ENCODE results near the gene MGMT. TPM values are rescaled to one million over a fixed set of nuclear protein-coding genes. Genes with fewer than 3 reads are reported as not detected.
"Not testable (repeated sequence)": the region's sequence is repeated elsewhere in the genome, so short reads cannot be mapped to it uniquely, and the experiment has no call there.

The MGMT gene
- total RNA-seq: 10 to 100 TPM; 17.0 to 24.8 TPM

DNA sequence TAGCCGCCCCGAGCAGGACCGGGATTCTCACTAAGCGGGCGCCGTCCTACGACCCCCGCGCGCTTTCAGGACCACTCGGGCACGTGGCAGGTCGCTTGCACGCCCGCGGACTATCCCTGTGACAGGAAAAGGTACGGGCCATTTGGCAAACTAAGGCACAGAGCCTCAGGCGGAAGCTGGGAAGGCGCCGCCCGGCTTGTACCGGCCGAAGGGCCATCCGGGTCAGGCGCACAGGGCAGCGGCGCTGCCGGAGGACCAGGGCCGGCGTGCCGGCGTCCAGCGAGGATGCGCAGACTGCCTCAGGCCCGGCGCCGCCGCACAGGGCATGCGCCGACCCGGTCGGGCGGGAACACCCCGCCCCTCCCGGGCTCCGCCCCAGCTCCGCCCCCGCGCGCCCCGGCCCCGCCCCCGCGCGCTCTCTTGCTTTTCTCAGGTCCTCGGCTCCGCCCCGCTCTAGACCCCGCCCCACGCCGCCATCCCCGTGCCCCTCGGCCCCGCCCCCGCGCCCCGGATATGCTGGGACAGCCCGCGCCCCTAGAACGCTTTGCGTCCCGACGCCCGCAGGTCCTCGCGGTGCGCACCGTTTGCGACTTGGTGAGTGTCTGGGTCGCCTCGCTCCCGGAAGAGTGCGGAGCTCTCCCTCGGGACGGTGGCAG lies at the start of gene MGMT:
TSS of gene MGMT (plus strand) at position 539 of the 656 bp plus-strand sequence.
- DNase-seq (peak; percentile 98), ATAC-seq (peak; percentile 98)
- Mint-ChIP-seq H3K4me3 (peak within 1 kb of the TSS; percentile 74), H3K4me1 (peaks cover 8% of the 10 kb centered on the region), H3K27me3 (peaks cover 4% of the 10 kb centered on the region), H3K36me3 (peaks cover 4% of the 10 kb centered on the region), H3K9me3 (ENCODE audit: low read depth) (no peaks in the 10 kb centered on the region), H3K27ac (peak within 1 kb of the TSS; percentile 79)
- CTCF ChIA-PET: interaction anchor here (0.7 kb wide), 1 partner anchor 661 kb away, joined by 3 read pairs; no protein-coding TSS in a partner anchor

DNA sequence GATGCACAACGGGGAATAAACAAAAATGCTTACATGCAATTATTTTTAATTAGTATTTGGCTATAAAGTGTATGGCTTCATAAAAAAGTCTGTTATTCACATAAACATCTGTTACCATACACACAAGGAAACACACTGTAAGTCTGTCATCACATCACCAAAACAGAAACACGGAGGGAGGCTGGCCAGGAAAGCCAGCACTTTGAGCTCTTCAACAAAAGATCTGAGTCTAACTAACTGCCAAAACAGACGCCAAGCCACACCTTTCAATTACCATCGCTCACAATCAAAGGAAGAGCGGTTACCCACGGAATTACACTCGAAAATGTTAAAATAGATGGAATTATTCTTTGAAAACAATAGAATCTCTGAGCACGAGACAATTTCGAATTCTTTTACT lies 49.2 kb upstream of the MGMT start:
- Mint-ChIP-seq H3K27ac (no peak overlapping the region), H3K9me3 (ENCODE audit: low read depth) (no peaks in the 10 kb centered on the region), H3K27me3 (peaks cover 5% of the 10 kb centered on the region), H3K36me3 (no peaks in the 10 kb centered on the region), H3K4me1 (no peaks in the 10 kb centered on the region), H3K4me3 (no peak overlapping the region)
- ATAC-seq (no peak), DNase-seq (no peak)
- CTCF ChIA-PET: no interaction called here

DNA sequence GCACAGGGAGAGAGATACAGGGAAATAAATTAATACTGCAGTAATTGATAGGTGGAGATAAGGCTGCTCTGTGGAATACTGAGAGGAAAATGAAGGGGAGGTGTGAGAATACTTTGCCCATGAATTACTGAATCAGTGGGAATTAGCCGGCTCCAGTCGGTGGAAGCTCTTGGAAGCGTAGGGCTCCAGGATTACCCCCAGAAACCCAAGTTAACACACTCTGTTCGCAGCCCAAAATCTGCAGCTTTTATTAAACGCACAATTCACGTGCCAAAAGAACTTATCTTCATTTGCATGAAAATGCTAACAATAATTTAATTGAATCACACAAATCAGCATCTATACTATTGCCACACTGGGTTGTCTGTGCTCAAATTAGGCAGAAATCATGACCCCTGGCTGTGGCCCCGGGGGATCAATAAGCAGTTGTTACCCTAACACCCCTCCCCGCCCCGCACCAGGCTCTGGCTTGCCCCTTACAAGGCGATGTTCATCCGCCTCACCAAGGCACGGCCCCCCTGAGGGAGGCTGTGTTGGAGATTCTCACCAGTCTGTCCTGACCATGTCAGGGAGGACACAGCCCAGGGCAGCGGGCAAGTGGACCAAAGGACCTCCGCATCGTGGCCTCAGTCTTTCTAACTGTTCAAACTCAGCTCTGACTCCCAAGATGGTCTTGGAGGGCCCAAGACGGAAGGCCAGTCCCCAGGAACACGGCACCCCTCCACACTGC lies 48.4 kb upstream of the MGMT start:
- no peaks in the 10 kb centered on the region for H3K36me3 Mint-ChIP-seq
- H3K9me3 Mint-ChIP-seq (ENCODE audit: low read depth): no peaks in the 10 kb centered on the region
- H3K27me3 Mint-ChIP-seq: peaks cover 6% of the 10 kb centered on the region
- ATAC-seq (no peak), DNase-seq (no peak)
- CTCF ChIA-PET: no interaction called here
- no peak overlapping the region for H3K4me3 Mint-ChIP-seq
- H3K4me1 Mint-ChIP-seq: no peaks in the 10 kb centered on the region
- H3K27ac Mint-ChIP-seq: no peak overlapping the region

DNA sequence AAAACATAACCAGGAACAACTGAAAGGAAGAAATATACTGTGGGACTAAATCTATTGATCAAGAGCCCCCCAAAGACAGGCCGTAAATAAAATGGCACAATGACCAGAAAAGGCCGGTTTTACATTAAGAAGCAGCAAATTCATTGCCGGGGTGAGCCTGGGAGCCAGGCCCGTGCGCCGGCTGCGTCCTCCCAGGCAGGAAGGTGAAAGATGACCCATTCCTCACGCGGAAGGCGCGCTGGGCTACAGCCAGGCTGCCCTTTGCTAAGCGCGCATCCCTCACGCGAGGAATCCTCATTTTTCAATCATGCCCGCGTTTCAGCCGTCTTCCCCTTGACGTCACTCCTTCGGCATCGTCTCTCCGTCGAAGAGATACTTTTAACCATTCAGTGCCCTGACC lies 47.6 kb upstream of the MGMT start:
- H3K27me3 Mint-ChIP-seq: peaks cover 6% of the 10 kb centered on the region
- H3K36me3 Mint-ChIP-seq: no peaks in the 10 kb centered on the region
- CTCF ChIA-PET: no interaction called here
- ATAC-seq: no peak
- H3K4me1 Mint-ChIP-seq: no peaks in the 10 kb centered on the region
- no peak overlapping the region for H3K4me3 Mint-ChIP-seq
- no peaks in the 10 kb centered on the region for H3K9me3 Mint-ChIP-seq (ENCODE audit: low read depth)
- H3K27ac Mint-ChIP-seq: no peak overlapping the region
- no peak for DNase-seq

DNA sequence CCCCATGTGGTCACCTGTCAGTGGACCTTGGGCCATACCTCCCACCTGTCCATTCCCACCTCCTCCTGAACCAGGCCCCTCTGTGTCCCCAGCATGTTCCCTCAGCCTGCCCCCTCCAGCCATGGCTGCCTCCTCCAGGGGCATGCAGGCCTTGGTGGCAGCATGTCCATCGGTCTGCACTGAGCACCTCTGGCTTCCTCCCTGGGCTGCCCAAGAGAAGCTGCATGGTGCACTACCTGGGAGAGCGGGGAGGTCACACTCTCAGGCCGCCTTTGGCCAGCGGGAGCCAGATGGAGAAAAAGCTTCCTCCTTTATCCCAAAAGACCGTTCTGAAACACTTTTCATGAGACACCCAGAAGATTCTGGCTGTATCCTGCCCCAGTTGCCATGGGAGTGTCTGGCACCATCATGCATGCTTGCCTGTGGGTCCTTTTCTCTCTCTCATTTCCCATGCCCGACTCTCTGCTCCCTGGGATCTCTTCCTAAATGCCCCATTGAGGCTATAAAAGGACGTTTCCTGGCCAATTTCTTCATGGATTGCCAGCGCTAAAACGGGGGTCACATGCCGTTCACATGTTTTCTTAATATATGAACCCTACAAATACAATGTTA lies 45.5 kb upstream of the MGMT start:
- no peaks in the 10 kb centered on the region for H3K4me1 Mint-ChIP-seq
- ATAC-seq (no peak), DNase-seq (no peak)
- H3K4me3 Mint-ChIP-seq: no peak overlapping the region
- H3K27me3 Mint-ChIP-seq: peaks cover 6% of the 10 kb centered on the region
- H3K27ac Mint-ChIP-seq: no peak overlapping the region
- no peaks in the 10 kb centered on the region for H3K36me3 Mint-ChIP-seq
- CTCF ChIA-PET: no interaction called here
- no peaks in the 10 kb centered on the region for H3K9me3 Mint-ChIP-seq (ENCODE audit: low read depth)

DNA sequence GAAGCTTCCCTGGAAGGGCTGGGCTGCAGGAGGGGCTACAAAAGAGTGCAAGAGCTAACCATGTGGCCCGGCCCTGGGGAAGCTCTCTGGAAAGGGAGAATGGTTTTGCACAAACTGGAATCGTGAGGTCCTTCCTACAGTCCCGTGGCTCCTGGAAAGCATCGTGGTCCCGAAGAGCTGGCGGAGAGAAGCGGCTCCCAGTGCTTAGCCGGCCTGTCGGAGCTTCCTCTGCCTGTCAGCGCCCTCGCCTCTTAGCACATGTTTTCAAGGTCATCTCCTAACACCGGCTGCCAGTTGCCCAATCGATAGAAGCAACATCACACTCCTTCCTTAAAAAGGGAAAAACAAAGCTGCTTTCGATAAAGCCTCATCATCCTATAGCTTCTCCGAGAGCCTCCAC lies 42.1 kb upstream of the MGMT start:
- H3K9me3 Mint-ChIP-seq (ENCODE audit: low read depth): no peaks in the 10 kb centered on the region
- CTCF ChIA-PET: no interaction called here
- no peaks in the 10 kb centered on the region for H3K4me1 Mint-ChIP-seq
- ATAC-seq (no peak), DNase-seq (no peak)
- H3K27ac Mint-ChIP-seq: no peak overlapping the region
- H3K27me3 Mint-ChIP-seq: peaks cover 10% of the 10 kb centered on the region
- no peak overlapping the region for H3K4me3 Mint-ChIP-seq
- H3K36me3 Mint-ChIP-seq: no peaks in the 10 kb centered on the region

DNA sequence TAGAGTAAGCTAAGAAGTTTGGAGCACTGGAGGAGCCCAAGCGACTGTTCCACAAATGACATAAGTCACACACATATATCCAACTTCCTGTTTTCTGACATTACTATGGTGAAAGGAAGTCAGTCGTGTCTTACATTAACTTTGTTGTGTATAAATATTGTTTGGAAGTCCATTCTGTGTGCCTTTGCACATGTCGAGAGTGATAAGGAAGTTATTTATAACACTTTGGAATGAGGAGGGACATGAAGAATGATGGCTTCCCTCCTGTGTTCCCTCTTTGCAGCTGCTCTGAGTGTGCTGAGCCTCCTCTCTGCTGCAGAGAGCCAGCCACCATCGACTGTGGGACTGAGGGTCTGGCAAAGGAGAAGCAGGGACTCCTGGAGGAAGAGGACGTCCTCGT lies 40.4 kb upstream of the MGMT start:
- Mint-ChIP-seq H3K36me3 (no peaks in the 10 kb centered on the region), H3K4me1 (no peaks in the 10 kb centered on the region), H3K9me3 (ENCODE audit: low read depth) (no peaks in the 10 kb centered on the region), H3K27ac (no peak overlapping the region), H3K27me3 (peaks cover 13% of the 10 kb centered on the region), H3K4me3 (no peak overlapping the region)
- DNase-seq (no peak), ATAC-seq (no peak)
- CTCF ChIA-PET: no interaction called here

DNA sequence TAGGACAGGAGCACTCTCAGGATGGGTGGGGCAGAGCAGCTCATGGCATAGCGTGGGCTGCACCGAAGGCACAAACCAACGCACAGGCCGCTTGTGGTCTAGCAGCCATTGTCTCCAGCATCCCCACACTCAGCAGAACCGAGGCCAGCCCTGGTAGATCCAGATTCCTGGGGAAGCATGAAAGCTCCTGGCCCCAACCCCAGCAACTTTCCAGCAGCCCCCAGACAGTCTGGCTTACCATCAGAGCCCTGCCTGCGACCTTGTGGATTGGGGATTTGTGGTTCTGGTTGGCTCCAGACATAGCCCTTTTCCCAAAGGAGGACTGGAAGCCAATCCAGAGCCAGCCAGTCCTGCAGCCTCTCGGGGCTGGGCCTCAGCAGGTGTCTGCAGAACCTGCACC lies 33.8 kb upstream of the MGMT start:
- Mint-ChIP-seq H3K9me3 (ENCODE audit: low read depth) (no peaks in the 10 kb centered on the region), H3K27me3 (peaks cover 13% of the 10 kb centered on the region), H3K27ac (no peak overlapping the region), H3K4me1 (no peaks in the 10 kb centered on the region), H3K4me3 (no peak overlapping the region), H3K36me3 (no peaks in the 10 kb centered on the region)
- DNase-seq (no peak), ATAC-seq (no peak)
- CTCF ChIA-PET: no interaction called here

DNA sequence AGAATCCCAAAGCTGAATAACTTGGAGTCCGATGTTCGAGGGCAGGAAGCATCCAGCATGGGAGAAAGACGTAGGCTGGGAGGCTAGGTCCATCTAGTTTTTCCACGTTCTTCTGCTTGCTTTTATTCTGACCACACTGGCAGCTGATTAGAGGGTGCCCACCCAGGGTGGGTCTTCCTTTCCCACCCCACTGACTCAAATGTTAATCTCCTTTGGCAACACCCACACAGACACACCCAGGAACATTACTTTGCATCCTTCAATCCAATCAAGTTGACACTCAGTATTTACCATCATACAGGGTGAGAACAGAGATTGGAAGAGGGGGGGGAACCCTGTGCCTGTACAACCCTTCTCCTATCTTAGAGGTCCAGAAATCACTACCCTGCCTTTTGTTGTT lies 31.3 kb upstream of the MGMT start:
- H3K27ac Mint-ChIP-seq; CTCF ChIA-PET; ATAC-seq; H3K36me3 Mint-ChIP-seq; H3K27me3 Mint-ChIP-seq; H3K4me1 Mint-ChIP-seq; H3K9me3 Mint-ChIP-seq (ENCODE audit: low read depth); H3K4me3 Mint-ChIP-seq; DNase-seq: not testable (repeated sequence)

DNA sequence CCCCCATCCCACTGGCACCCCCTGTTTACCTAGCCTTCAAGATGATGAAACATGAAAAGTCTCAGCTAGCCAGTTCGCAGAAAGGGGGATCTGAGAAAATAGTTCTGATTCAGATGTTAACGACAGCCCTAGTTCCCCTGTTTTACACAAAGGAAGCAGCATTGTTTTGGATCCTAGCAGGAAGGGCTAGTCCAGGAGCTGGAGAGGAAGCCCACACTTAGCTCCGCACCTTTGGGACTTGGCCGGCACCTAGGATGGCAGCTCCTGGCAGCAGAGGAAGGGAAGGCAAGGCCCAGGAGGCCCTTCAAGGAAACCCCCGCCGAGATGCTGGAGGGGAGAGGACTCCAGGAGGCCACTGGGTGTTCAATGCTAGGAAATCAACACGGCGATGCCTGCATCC lies 29.0 kb upstream of the MGMT start:
- CTCF ChIA-PET: no interaction called here
- no peak for ATAC-seq
- no peak overlapping the region for H3K4me3 Mint-ChIP-seq

DNA sequence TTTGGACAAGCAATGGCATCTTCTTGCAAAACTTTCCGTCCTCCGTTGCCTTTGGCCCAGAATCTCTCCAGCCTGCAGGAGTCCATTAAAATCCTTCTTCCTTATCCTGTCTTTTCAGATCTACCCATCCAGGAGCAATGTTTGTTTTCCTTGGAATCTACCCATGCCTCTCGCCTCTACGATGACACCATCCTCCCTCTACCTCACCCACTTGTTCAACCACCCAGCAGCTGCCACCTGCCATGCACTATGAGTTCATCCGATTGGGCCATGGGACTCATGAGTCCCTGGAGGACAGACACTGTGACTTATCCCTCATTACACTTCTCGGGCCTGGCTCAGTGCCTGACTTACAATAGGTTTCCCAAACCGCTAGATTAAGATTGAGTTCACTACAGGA lies 26.8 kb upstream of the MGMT start:
- Mint-ChIP-seq H3K27me3 (peaks cover 9% of the 10 kb centered on the region), H3K4me3 (no peak overlapping the region), H3K4me1 (no peaks in the 10 kb centered on the region), H3K9me3 (ENCODE audit: low read depth) (no peaks in the 10 kb centered on the region), H3K36me3 (no peaks in the 10 kb centered on the region), H3K27ac (no peak overlapping the region)
- no peak for ATAC-seq
- CTCF ChIA-PET: no interaction called here
- DNase-seq: no peak

More for the DNA sequence above, 29.0 kb upstream of the MGMT start:
- Mint-ChIP-seq H3K27ac (no peak overlapping the region), H3K4me1 (no peaks in the 10 kb centered on the region), H3K27me3 (peaks cover 2% of the 10 kb centered on the region), H3K36me3 (no peaks in the 10 kb centered on the region), H3K9me3 (ENCODE audit: low read depth) (no peaks in the 10 kb centered on the region)
- DNase-seq: no peak

DNA sequence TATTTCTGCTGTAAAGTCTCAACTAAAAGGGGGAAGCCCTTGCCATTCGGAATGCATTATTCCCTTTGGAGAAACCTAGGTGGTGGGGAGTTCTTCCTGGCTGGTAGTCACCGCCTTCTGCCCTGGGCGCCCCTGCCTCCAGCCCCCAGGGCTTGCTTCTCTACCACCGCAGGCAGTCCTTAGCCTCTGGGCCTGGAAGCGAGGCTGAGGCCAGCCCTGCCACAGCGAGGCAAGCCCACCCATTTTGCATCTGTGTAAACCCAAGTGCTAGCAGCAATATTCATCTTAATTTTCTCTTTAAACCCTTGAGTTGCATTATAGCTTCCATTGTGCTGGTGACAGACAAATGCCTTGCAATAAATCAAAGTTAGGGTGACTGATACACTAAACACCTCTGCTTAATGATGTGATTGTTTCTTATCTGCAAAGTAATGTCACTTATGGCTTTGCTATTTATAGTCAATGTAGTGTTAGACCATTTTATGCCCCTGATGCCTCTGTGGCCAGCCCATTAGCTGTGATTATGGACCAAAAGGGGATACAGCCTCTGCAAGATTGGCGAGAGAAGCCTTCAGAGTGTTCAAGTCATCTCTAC lies 26.2 kb upstream of the MGMT start:
- Mint-ChIP-seq H3K36me3 (no peaks in the 10 kb centered on the region), H3K27ac (no peak overlapping the region)

DNA sequence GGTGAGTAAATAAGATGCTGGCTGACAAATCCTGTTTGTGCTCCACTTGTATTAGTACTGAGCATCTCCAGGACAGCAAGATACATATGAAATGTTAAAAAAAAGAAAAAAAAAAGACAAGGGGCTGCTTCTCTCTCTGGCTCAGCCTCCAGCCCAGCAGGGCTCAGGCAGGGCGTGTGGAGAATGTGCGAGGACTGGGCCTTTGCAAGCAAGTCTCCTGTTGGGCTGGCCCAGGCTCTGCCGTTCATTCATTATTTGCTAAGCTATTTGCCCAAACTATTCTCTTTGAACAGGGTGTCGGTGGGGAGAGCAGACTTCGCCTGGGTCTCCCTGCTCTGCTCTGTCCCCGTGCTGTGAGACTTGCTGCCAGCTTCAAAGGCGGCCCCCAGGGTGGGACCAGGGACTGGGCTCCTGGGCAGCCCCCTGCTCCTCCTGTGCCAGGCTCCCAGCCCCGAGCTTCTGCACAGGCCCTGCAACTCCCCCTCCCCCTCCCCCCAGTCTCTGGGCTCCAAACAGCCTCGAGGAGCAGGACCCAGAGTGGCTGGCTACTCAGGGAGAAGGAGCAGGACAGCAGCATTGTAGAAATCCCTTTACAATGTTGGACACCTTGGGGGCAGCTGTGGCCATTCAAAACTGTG lies 25.6 kb upstream of the MGMT start:
- Mint-ChIP-seq H3K9me3 (ENCODE audit: low read depth) (no peaks in the 10 kb centered on the region), H3K27ac (no peak overlapping the region), H3K4me3 (no peak overlapping the region), H3K4me1 (no peaks in the 10 kb centered on the region), H3K27me3 (peaks cover 9% of the 10 kb centered on the region), H3K36me3 (no peaks in the 10 kb centered on the region)
- DNase-seq (no peak), ATAC-seq (no peak)
- CTCF ChIA-PET: no interaction called here

More for the DNA sequence above, 26.2 kb upstream of the MGMT start:
- CTCF ChIA-PET: no interaction called here
- no peaks in the 10 kb centered on the region for H3K4me1 Mint-ChIP-seq
- DNase-seq (no peak), ATAC-seq (no peak)
- no peak overlapping the region for H3K4me3 Mint-ChIP-seq
- H3K9me3 Mint-ChIP-seq (ENCODE audit: low read depth): no peaks in the 10 kb centered on the region
- peaks cover 9% of the 10 kb centered on the region for H3K27me3 Mint-ChIP-seq
